Loucy (cell line): Measurements from ENCODE around the gene CLTCL1.

Experiments
- H2AFZ ChIP-seq: fragments of 200-600 bp; sonication (generic); 2 replicates; pipeline ENCODE4 v1.6.0; 2016; ENCODE audit warnings: antibody characterized with exemption, mild to moderate bottlenecking, low read length, moderate library complexity
- H3F3A ChIP-seq: fragments of 200-600 bp; 2 replicates; pipeline ENCODE4 v1.6.0; 2016; ENCODE audit warnings: antibody characterized with exemption, low read depth, mild to moderate bottlenecking
- H3K27me3 ChIP-seq: fragments of 200-600 bp; sonication (generic); 2 replicates; pipeline ENCODE4 v1.6.1; 2014; ENCODE audit warnings: low read length, mild to moderate bottlenecking; ENCODE audit not compliant: insufficient read depth, poor library complexity, severe bottlenecking
- H3K36me3 ChIP-seq: fragments of 200-600 bp; sonication (generic); 2 replicates; pipeline ENCODE4 v1.6.1; 2016; ENCODE audit warnings: low read length; ENCODE audit not compliant: insufficient read depth
- H3K4me1 ChIP-seq: fragments of 200-600 bp; sonication (generic); 2 replicates; pipeline ENCODE4 v1.5.1; 2014; ENCODE audit warnings: low read length, mild to moderate bottlenecking; ENCODE audit not compliant: insufficient read depth, poor library complexity, severe bottlenecking
- H3K4me2 ChIP-seq: fragments of 200-600 bp; sonication (generic); 2 replicates; pipeline ENCODE4 v1.6.0; 2014; ENCODE audit warnings: antibody characterized with exemption, low read length, low read depth, mild to moderate bottlenecking; ENCODE audit not compliant: poor library complexity, severe bottlenecking
- H3K4me3 ChIP-seq: fragments of 200-600 bp; sonication (generic); 2 replicates; pipeline ENCODE4 v1.5.1; 2014; ENCODE audit warnings: low read length, mild to moderate bottlenecking, mixed read lengths; ENCODE audit not compliant: poor library complexity, severe bottlenecking
- H3K79me2 ChIP-seq: fragments of 200-600 bp; sonication (generic); 2 replicates; pipeline ENCODE4 v1.6.1; 2014; ENCODE audit warnings: low read length; ENCODE audit not compliant: insufficient read depth
- H3K9ac ChIP-seq: fragments of 200-600 bp; sonication (generic); 2 replicates; pipeline ENCODE4 v1.6.0; 2014; ENCODE audit warnings: mild to moderate bottlenecking, low read depth, low read length, moderate library complexity; ENCODE audit not compliant: poor library complexity, severe bottlenecking
- H3K9me2 ChIP-seq: fragments of 200-600 bp; sonication (generic); replicated peaks from 2 replicates; pipeline ENCODE4 v1.6.1; 2016; ENCODE audit warnings: low read depth, low read length, mixed read lengths
- H3K9me3 ChIP-seq: fragments of 200-600 bp; sonication (generic); 2 replicates; pipeline ENCODE4 v1.6.1; 2014; ENCODE audit warnings: mild to moderate bottlenecking, antibody characterized with exemption, low read length, low read depth; ENCODE audit not compliant: insufficient read depth
- H4K20me1 ChIP-seq: fragments of 200-600 bp; sonication (generic); 2 replicates; pipeline ENCODE4 v1.6.0; 2014; ENCODE audit warnings: antibody characterized with exemption, low read length, mild to moderate bottlenecking; ENCODE audit not compliant: insufficient read depth, poor library complexity, severe bottlenecking
- EZH2phosphoT487 ChIP-seq: fragments of 200-600 bp; IDR thresholded peaks from 2 replicates; pipeline ENCODE4 v1.6.1; 2018; ENCODE audit warnings: antibody characterized with exemption, mild to moderate bottlenecking, moderate library complexity, borderline replicate concordance
- TF ChIP-seq, protein P1 (sequence below): fragments of 200-600 bp; sonication (generic); conservative IDR thresholded peaks from 2 replicates; pipeline ENCODE4 v1.5.1; 2014; ENCODE audit warnings: mild to moderate bottlenecking, antibody characterized with exemption, low read length

Gene CLTCL1

DNA sequence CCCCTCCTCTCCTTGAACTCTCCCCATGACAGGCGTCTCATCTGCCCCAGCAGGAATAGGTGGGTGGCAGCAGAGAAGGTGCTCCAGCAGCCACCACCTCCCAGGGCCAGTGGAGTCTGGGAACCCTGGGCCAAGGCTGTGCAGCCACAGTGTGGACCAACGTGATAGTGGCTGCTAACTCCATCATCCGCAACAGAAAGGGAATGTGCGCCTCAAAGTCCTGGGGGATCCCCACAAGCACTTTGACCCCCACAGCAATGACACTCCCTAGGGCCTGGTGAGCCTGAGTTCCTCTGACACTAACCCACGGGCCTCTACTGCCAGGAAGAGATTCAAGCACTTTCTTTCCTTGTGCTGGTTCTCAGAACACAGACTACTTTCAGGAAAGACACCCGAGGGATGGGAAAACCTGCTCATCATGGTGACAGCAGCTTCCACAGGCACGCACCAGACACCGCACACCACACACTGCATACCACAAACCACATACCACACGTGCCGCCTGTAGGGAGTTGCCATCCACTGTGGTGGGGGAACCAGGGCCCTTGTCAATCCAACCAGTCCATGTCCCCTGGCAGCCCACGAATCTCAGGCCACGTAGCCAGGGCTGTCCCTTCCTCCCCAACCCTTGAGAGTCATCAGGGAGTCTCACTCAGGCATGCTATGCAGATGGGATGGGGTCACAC lies 109.6 kb downstream of the CLTCL1 start:
- no peak overlapping the region for H3K4me3 ChIP-seq
- H2AFZ ChIP-seq, result no peak overlapping the region
- no peak overlapping the region for H3K9ac ChIP-seq
- peaks cover 14% of the 10 kb centered on the region; the same call in 1 of the 2 replicates for H3K79me2 ChIP-seq
- TF ChIP-seq, protein P1, sequence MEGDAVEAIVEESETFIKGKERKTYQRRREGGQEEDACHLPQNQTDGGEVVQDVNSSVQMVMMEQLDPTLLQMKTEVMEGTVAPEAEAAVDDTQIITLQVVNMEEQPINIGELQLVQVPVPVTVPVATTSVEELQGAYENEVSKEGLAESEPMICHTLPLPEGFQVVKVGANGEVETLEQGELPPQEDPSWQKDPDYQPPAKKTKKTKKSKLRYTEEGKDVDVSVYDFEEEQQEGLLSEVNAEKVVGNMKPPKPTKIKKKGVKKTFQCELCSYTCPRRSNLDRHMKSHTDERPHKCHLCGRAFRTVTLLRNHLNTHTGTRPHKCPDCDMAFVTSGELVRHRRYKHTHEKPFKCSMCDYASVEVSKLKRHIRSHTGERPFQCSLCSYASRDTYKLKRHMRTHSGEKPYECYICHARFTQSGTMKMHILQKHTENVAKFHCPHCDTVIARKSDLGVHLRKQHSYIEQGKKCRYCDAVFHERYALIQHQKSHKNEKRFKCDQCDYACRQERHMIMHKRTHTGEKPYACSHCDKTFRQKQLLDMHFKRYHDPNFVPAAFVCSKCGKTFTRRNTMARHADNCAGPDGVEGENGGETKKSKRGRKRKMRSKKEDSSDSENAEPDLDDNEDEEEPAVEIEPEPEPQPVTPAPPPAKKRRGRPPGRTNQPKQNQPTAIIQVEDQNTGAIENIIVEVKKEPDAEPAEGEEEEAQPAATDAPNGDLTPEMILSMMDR, result no peak
- no peak for TF ChIP-seq EZH2phosphoT487
- no peaks in the 10 kb centered on the region for H3K9me2 ChIP-seq
- H4K20me1 ChIP-seq, result peaks cover 10% of the 10 kb centered on the region
- no peaks in the 10 kb centered on the region for H3K27me3 ChIP-seq
- H3K4me1 ChIP-seq, result peaks cover 13% of the 10 kb centered on the region
- H3K9me3 ChIP-seq, result no peaks in the 10 kb centered on the region
- H3F3A ChIP-seq, result no peaks in the 10 kb centered on the region
- no peaks in the 10 kb centered on the region for H3K36me3 ChIP-seq
- H3K4me2 ChIP-seq, result no peak overlapping the region

DNA sequence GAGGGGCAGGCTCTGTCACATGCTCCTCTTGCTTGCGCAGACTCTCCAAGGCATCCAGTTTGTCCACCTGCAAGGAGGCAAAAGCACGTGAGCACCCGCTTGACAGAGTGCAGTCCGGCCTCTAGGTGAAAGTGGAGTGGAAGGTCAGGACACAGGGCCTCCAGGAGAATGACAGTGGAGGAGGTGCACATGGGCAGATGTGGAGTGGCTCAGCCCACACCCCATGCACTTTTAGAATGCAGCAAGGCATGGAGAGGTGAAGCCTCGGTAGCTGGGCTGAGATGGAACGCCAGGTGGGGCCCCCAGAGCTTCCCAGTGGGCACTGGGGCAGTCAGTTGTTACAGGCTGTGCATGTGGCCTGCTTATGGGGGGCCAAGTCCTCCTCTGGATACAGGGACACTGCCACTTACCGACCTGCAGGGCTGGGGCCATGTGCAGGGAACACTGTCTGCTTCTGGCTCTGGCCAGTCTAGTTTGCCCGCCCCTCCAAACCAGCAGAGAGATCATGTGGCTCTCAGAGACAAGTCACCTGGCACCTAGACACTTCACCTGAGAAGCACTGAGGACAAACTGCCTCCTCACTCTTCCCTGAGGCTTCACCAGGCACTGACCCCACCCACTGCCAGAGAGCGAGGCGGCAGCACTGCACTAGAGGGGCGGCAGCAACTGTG lies 110.6 kb downstream of the CLTCL1 start:
- H3K9me2 ChIP-seq, result no peaks in the 10 kb centered on the region
- no peaks in the 10 kb centered on the region for H3F3A ChIP-seq
- TF ChIP-seq EZH2phosphoT487, result no peak
- TF ChIP-seq, protein P1, result no peak
- peaks cover 18% of the 10 kb centered on the region for H4K20me1 ChIP-seq
- H3K9ac ChIP-seq, result no peak overlapping the region
- peaks cover 22% of the 10 kb centered on the region for H3K4me1 ChIP-seq
- no peaks in the 10 kb centered on the region for H3K27me3 ChIP-seq
- H3K9me3 ChIP-seq, result no peaks in the 10 kb centered on the region
- H3K4me3 ChIP-seq, result no peak overlapping the region
- H3K4me2 ChIP-seq, result no peak overlapping the region
- H3K36me3 ChIP-seq, result no peaks in the 10 kb centered on the region
- H2AFZ ChIP-seq, result no peak overlapping the region
- H3K79me2 ChIP-seq, result peaks cover 19% of the 10 kb centered on the region; the same call in 1 of the 2 replicates

DNA sequence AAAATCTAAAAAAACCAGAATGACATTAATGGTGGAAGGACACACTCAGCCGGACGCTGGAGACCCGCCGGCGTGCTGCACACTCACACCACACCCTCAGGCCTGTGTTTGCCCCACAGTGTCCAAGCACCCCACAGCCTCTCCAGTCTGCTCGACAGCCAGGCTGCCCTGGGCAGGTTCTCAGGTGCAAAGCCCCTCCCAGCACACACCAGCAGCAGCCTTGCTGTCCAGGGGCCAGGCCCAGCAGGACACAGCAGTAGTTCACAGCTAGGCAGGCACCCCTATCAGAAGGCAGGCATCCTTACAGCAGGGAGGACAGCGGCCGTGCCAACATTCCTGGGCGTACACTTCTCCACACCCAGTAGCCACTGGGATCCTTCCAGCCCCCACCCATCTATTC lies 111.3 kb downstream of the CLTCL1 start:
- no peak overlapping the region for H3K4me2 ChIP-seq
- no peaks in the 10 kb centered on the region for H3K9me3 ChIP-seq
- TF ChIP-seq, protein P1, result no peak
- TF ChIP-seq EZH2phosphoT487, result no peak
- peaks cover 19% of the 10 kb centered on the region; the same call in 1 of the 2 replicates for H3K79me2 ChIP-seq
- peaks cover 23% of the 10 kb centered on the region for H3K4me1 ChIP-seq
- H4K20me1 ChIP-seq, result peaks cover 18% of the 10 kb centered on the region
- H3K27me3 ChIP-seq, result no peaks in the 10 kb centered on the region
- no peak overlapping the region for H3K9ac ChIP-seq
- H3K4me3 ChIP-seq, result no peak overlapping the region
- H3K9me2 ChIP-seq, result no peaks in the 10 kb centered on the region
- no peaks in the 10 kb centered on the region for H3F3A ChIP-seq
- H3K36me3 ChIP-seq, result no peaks in the 10 kb centered on the region
- H2AFZ ChIP-seq, result no peak overlapping the region
